ENCODE results near the gene UBE2E3.

Gene UBE2E3

DNA sequence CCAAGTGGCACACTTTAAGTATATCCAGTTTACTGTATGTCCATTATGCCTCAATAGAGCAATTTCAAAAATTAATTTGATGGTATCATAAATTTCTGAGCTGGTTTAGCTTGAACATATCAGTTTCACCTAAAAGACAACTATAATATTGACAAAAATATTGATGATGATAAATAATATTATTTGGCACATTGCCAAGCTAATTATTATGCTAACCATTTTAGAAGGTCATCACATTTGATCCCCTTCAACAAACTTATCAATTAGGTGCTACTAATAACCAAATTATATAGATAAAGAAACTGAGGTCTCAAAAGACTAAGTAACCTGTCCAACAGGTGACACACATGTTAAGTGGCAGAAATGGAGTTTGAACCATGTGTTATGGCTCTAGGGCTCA lies 26.9 kb upstream of the UBE2E3 start:
- Histone ChIP-seq H3K9me3 (ENCODE audit: control insufficient read depth, low read length) (no peaks in the 10 kb centered on the region), H3K9ac (ENCODE audit: low read length) (no peak overlapping the region), H3K36me3 (ENCODE audit: control insufficient read depth, insufficient read depth, low read length) (no peaks in the 10 kb centered on the region), H3K4me3 (ENCODE audit: low read length) (no peak overlapping the region), H3K4me1 (ENCODE audit: control insufficient read depth, insufficient read depth, low read length) (no peaks in the 10 kb centered on the region), H3K27me3 (ENCODE audit: control insufficient read depth, insufficient read depth, low read length) (peaks cover 3% of the 10 kb centered on the region)

DNA sequence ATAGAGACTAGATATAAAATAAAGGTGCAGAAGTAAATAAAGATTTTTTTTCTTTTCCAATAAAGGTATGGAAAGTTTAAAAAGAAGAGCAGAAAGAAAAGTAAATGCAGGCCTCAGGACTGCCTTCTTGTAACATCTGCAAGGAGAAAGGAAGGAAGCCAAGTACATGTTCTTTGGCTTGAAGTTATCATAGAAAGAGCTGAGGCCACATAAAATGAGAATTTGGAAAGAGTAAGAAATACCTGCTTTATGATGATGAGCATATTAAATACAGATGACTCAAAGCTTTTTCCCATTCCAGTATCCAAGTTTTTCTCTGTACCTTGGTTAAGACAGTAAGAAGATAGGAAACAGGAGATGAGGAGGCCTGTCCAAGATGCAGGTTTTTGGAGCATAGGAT lies 25.3 kb upstream of the UBE2E3 start:
- Histone ChIP-seq H3K4me1 (ENCODE audit: control insufficient read depth, insufficient read depth, low read length) (no peaks in the 10 kb centered on the region), H3K9me3 (ENCODE audit: control insufficient read depth, low read length) (no peaks in the 10 kb centered on the region), H3K36me3 (ENCODE audit: control insufficient read depth, insufficient read depth, low read length) (no peaks in the 10 kb centered on the region), H3K9ac (ENCODE audit: low read length) (no peak overlapping the region), H3K4me3 (ENCODE audit: low read length) (no peak overlapping the region), H3K27me3 (ENCODE audit: control insufficient read depth, insufficient read depth, low read length) (peaks cover 3% of the 10 kb centered on the region)

DNA sequence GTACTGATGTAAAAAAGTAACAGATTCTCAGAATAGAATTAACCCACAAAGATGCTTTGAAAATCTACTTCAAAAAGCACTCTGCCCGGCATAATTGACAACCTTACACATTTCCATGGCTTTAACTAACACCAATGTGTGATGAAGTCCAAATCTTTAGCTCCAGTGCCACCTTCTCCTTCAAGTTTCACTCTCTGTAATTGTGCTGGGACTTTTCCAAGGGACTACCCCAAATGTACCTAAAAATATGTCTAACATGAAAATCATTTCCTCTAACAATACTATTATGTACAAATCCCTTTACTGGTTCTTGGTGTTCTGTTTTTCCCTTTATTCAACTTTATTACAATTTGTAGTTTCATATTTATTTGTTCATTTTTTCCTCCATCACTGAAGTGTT lies 20.6 kb upstream of the UBE2E3 start:
- H3K9ac ChIP-seq (ENCODE audit: low read length), result no peak overlapping the region
- H3K9me3 ChIP-seq (ENCODE audit: control insufficient read depth, low read length), result no peaks in the 10 kb centered on the region
- no peaks in the 10 kb centered on the region for H3K27me3 ChIP-seq (ENCODE audit: control insufficient read depth, insufficient read depth, low read length)
- H3K36me3 ChIP-seq (ENCODE audit: control insufficient read depth, insufficient read depth, low read length), result no peaks in the 10 kb centered on the region
- H3K4me3 ChIP-seq (ENCODE audit: low read length), result no peak overlapping the region
- H3K4me1 ChIP-seq (ENCODE audit: control insufficient read depth, insufficient read depth, low read length), result no peaks in the 10 kb centered on the region

DNA sequence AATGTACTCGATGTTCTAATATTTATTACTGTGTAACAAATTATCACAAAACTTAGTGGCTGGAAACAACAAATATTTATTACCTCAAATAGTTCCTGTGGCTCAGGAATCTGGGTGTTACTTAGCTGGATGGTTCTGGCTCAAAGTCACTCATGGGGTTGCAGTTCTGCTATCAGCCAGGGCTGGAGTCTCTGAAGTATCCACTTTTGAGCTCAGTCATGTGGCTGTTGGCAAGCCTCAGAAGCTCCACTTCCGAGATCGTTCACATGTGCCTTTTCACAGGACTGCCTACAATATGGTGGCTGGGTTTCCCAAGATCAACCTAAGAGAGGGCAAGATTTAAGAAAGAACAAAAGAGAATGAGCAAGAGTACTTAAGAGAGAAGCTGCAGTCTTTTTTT lies 19.4 kb upstream of the UBE2E3 start:
- Histone ChIP-seq H3K9me3 (ENCODE audit: control insufficient read depth, low read length) (no peaks in the 10 kb centered on the region), H3K27me3 (ENCODE audit: control insufficient read depth, insufficient read depth, low read length) (no peaks in the 10 kb centered on the region), H3K36me3 (ENCODE audit: control insufficient read depth, insufficient read depth, low read length) (no peaks in the 10 kb centered on the region), H3K4me1 (ENCODE audit: control insufficient read depth, insufficient read depth, low read length) (no peaks in the 10 kb centered on the region), H3K9ac (ENCODE audit: low read length) (no peak overlapping the region), H3K4me3 (ENCODE audit: low read length) (no peak overlapping the region)

DNA sequence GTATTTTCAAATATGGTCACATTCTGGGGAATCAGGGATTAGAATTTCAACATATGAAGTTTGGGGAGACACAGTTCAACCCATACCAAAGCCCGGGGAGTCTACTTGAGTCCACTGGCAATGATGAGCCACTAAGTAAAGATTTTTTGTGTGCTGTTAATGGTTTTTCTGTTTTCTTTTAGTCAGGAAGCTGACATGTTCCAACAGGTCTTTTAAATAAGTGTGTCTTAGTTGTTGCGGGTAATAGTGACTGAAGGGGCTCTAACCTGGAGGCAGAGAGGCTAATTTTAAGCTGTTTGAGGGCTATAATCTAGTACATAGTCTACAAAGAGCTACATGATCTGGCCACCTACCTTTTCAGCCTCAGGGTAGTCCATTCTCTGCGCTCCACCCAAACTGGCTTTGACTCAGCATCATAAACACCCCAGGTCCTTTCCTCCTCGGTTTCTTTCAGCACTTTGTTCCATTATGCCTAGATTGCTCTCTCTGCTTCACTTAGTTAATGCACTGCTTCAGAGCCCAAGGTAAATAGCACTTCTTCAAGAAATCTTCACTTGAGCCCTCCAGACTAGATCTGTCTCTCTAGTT lies 17.6 kb upstream of the UBE2E3 start:
- Histone ChIP-seq H3K27me3 (ENCODE audit: control insufficient read depth, insufficient read depth, low read length) (no peaks in the 10 kb centered on the region), H3K4me1 (ENCODE audit: control insufficient read depth, insufficient read depth, low read length) (no peaks in the 10 kb centered on the region), H3K36me3 (ENCODE audit: control insufficient read depth, insufficient read depth, low read length) (no peaks in the 10 kb centered on the region), H3K4me3 (ENCODE audit: low read length) (no peak overlapping the region), H3K9me3 (ENCODE audit: control insufficient read depth, low read length) (no peaks in the 10 kb centered on the region), H3K9ac (ENCODE audit: low read length) (no peak overlapping the region)

DNA sequence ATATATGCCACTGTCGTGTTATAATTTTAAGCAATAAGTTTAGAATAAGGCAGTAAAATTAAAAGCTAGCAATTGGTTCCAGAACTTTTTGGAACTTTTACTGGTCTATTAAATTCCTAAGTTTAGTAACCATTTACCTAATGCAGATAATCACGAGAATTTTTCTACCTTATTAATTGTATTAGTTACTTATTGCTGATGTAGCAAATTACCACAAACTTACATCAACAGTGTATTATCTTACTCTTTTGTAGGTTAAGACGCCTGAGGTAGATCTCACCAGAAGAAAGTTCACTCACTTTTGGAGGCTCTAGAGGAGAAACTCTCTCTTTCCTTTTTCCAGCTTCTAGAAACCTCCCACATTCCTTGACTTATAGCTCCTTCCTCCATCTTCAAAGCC lies 14.0 kb upstream of the UBE2E3 start:
- H3K9me3 ChIP-seq (ENCODE audit: control insufficient read depth, low read length), result no peaks in the 10 kb centered on the region
- no peaks in the 10 kb centered on the region for H3K4me1 ChIP-seq (ENCODE audit: control insufficient read depth, insufficient read depth, low read length)
- no peak overlapping the region for H3K9ac ChIP-seq (ENCODE audit: low read length)
- H3K27me3 ChIP-seq (ENCODE audit: control insufficient read depth, insufficient read depth, low read length), result no peaks in the 10 kb centered on the region
- no peak overlapping the region for H3K4me3 ChIP-seq (ENCODE audit: low read length)
- no peaks in the 10 kb centered on the region for H3K36me3 ChIP-seq (ENCODE audit: control insufficient read depth, insufficient read depth, low read length)

DNA sequence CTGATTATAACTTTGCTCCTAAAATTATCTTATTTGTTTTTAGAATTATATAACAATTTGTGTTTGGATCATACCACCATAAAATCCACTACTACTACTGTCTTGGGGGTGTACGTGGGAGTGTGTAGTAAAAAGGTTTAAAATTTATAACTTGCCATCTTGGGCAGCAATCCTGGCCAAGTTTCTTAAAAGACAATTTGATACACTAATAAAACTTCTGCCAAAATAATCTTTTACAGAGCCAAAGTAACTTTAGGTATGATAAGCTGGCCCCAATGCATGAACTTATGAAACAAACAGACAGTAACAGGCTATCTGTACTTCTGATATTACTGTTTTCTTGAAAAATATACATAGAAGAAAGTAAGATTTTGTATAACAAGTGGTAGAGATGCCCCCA lies 11.3 kb upstream of the UBE2E3 start:
- Histone ChIP-seq H3K4me3 (ENCODE audit: low read length) (no peak overlapping the region), H3K4me1 (ENCODE audit: control insufficient read depth, insufficient read depth, low read length) (no peaks in the 10 kb centered on the region), H3K36me3 (ENCODE audit: control insufficient read depth, insufficient read depth, low read length) (no peaks in the 10 kb centered on the region), H3K27me3 (ENCODE audit: control insufficient read depth, insufficient read depth, low read length) (no peaks in the 10 kb centered on the region), H3K9ac (ENCODE audit: low read length) (no peak overlapping the region), H3K9me3 (ENCODE audit: control insufficient read depth, low read length) (no peaks in the 10 kb centered on the region)

DNA sequence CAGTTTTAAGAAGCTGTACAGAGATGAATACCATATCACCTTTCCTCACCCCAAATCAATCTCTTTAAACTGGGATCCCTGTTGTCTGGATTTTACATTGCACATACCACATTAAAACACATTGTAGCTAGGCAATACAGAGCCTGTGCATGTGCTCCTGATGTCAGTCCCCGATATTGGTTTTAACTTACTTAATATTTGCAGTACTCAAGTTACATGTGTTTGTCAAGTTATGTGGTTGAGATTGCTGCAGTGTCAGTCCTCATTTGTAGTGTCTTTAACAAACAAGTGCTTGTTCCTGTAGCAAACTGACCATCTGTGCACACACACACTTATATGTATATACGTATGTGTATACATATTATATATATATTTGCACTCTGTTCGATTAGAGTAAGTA lies 10.4 kb upstream of the UBE2E3 start:
- Histone ChIP-seq H3K4me3 (ENCODE audit: low read length) (no peak overlapping the region), H3K9me3 (ENCODE audit: control insufficient read depth, low read length) (no peaks in the 10 kb centered on the region), H3K27me3 (ENCODE audit: control insufficient read depth, insufficient read depth, low read length) (no peaks in the 10 kb centered on the region), H3K4me1 (ENCODE audit: control insufficient read depth, insufficient read depth, low read length) (no peaks in the 10 kb centered on the region), H3K36me3 (ENCODE audit: control insufficient read depth, insufficient read depth, low read length) (no peaks in the 10 kb centered on the region), H3K9ac (ENCODE audit: low read length) (no peak overlapping the region)

DNA sequence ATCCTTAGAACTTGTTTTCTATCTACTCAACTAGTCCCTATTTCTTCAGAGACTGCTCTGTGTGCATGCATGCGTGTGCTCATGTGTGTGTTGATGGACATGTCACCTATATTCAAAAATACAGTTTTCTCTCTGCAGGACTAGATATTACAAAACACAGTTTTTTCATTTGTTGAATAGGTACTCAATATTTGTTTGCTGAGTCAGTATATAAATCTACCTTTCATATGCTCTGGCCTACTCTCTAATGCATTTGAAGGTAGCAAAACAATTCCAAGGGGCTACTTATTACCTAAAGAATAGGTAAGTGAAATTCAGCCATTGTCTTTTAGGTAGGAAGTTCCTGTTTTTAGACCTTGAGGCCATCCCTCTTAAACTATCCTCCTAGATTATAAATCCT lies 8.6 kb upstream of the UBE2E3 start:
- no peak overlapping the region for H3K9ac ChIP-seq (ENCODE audit: low read length)
- H3K4me1 ChIP-seq (ENCODE audit: control insufficient read depth, insufficient read depth, low read length), result no peaks in the 10 kb centered on the region

DNA sequence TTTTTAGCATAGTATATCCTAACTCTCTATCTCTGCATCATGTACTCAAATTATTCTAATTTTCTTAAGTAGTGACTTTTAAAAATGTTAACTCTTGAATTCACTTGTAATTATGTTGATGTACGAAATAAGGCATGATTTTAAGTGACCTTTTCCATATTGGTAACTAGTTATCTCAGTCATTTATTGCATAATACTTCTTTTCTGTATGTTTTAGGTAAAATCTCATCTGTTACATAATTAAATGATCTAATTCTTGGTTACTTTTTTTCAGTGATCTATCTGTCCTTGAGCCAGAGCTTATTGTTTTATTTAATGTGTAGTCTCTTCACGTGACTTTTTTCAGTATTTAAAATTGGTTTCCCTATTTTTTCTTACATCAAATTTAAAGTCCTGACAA lies 4.8 kb upstream of the UBE2E3 start:
- no peaks in the 10 kb centered on the region for H3K27me3 ChIP-seq (ENCODE audit: control insufficient read depth, insufficient read depth, low read length)
- H3K9me3 ChIP-seq (ENCODE audit: control insufficient read depth, low read length), result no peaks in the 10 kb centered on the region
- peaks cover 4% of the 10 kb centered on the region for H3K4me1 ChIP-seq (ENCODE audit: control insufficient read depth, insufficient read depth, low read length)
- no peak overlapping the region for H3K9ac ChIP-seq (ENCODE audit: low read length)
- no peaks in the 10 kb centered on the region for H3K36me3 ChIP-seq (ENCODE audit: control insufficient read depth, insufficient read depth, low read length)
- no peak overlapping the region for H3K4me3 ChIP-seq (ENCODE audit: low read length)

More for the DNA sequence above, 8.6 kb upstream of the UBE2E3 start:
- Histone ChIP-seq H3K4me3 (ENCODE audit: low read length) (no peak overlapping the region), H3K36me3 (ENCODE audit: control insufficient read depth, insufficient read depth, low read length) (no peaks in the 10 kb centered on the region), H3K9me3 (ENCODE audit: control insufficient read depth, low read length) (no peaks in the 10 kb centered on the region), H3K27me3 (ENCODE audit: control insufficient read depth, insufficient read depth, low read length) (no peaks in the 10 kb centered on the region)

DNA sequence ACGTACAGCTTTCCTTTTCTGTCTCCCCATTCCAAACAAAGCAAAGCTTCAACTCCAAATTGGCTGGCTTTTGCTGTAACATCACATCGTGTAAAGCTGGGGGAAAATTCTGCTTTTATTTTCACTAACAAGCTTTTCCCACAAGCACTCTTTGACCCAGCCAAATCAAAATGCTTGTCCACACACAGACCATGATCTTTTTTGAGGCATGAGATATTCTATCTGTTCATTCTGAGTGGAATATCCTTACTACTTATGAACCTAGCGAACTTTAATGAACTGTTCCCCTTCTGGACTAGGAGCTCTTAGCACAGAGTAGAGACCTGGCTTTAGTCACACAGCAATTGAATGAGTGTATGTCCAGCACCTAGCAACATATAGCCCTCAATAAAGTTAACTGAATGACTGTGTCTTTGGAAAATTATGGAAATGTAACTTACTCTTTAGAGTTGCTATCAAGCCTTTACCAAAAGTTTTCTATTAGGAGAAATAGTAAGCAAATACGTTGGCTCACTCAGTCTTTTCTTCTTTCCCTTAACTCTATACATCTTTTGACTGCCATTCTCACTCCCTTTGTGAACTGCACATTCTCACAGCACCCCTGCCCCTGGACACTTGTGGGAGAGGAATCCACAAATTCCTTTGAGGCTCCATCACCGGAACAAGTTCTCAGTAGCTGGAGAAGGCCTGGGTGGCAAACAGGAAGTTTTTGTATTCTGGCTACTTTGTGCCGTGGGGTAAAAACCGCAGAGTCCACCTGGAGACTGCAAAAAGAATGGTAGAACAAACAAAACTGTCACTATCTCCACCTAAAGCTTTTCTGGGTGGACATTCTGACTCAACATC lies 1.3 kb upstream of the UBE2E3 start:
- no peaks in the 10 kb centered on the region for H3K36me3 ChIP-seq (ENCODE audit: control insufficient read depth, insufficient read depth, low read length)
- H3K4me1 ChIP-seq (ENCODE audit: control insufficient read depth, insufficient read depth, low read length), result peaks cover 4% of the 10 kb centered on the region
- peak overlapping the region; percentile 69 for H3K9ac ChIP-seq (ENCODE audit: low read length)
- peak overlapping the region; percentile 56 for H3K4me3 ChIP-seq (ENCODE audit: low read length)
- H3K27me3 ChIP-seq (ENCODE audit: control insufficient read depth, insufficient read depth, low read length), result no peaks in the 10 kb centered on the region
- H3K9me3 ChIP-seq (ENCODE audit: control insufficient read depth, low read length), result no peaks in the 10 kb centered on the region

DNA sequence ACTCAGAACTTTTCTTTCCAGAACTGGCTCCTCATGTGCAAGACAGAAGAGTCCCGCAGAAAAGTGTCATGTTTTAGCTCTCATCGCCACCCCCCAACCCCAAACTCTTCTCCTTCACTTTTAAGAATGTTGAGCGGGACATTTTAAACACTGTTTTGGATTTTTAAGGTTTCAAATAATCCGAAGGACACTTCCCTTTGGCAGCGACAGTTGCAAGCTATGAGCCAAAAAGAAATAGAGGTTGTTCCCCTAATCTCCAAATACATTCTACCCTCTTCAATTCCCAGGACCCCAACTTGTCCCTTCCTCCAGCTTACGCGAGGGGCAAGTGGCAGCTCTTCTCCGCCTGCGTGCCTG lies 678 bp upstream of the UBE2E3 start:
- Histone ChIP-seq H3K4me1 (ENCODE audit: control insufficient read depth, insufficient read depth, low read length) (peaks cover 4% of the 10 kb centered on the region), H3K9ac (ENCODE audit: low read length) (peak overlapping the region; percentile 69), H3K9me3 (ENCODE audit: control insufficient read depth, low read length) (no peaks in the 10 kb centered on the region), H3K27me3 (ENCODE audit: control insufficient read depth, insufficient read depth, low read length) (no peaks in the 10 kb centered on the region), H3K4me3 (ENCODE audit: low read length) (peak overlapping the region; percentile 56), H3K36me3 (ENCODE audit: control insufficient read depth, insufficient read depth, low read length) (no peaks in the 10 kb centered on the region)

All from mucosa of stomach (tissue), 1 donor.